Measurements from ENCODE around the gene MAP3K20. TPM values are rescaled to one million over a fixed set of nuclear protein-coding genes. Genes with fewer than 3 reads are reported as not detected.
A peak's percentile ranks its signal among the peaks of the same experiment; 100 is the strongest.

MAP3K20 gene
- total and polyA plus RNA-seq, 2 of the 8 experiments (the other 6 are each of a cell fraction or from before 2014, with no cell fraction given) = 3.1 to 11.1 TPM

DNA sequence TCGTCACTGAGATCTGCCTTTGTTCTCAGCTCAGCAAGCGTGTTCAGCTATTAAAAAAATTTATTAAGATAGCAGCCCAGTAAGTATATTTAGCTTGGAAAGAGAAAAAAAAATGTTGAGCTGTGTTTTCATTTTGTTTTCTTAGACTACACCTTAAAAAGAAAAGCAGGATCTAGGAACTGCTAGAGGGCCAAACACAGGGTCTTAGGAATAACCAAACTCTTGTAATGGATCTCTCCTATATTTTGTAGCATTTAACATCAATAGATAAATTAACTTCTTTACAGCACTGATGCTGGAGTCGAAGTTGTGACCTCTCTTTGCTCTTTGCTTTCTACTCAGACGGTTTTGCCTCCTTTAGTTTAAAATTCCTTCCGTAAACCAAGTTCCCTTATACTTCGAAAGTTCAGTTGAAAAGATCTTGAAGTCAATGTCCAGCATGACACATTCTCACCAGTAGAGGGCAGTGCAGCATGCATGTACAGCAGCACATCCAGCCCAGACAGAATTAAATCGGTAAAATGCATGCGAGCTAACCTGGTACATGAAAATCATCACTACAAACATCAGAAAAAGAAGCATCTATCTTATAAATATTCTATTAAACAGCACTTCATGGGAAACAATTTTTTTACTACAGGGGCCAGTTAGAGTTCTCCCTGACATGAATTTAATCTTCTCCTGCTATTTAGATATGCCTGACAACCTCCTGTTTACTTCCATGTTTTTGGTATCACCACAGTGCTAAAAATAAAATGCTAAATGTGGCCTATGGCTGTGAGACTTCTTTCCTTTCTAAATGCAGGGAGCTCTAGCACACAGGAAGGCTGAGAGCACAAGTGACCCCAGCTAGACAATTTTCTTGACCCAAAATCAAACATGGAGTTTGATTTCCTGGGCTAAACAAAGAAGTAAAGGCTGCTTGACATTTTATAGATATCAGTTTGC lies 48.2 kb upstream of the MAP3K20 start:
- no peaks in the 10 kb centered on the region for H3K79me1 ChIP-seq (ENCODE audit: low read depth, low read length)
- no peak overlapping the region for H2BK15ac ChIP-seq (ENCODE audit: low read length)
- H4K8ac ChIP-seq (ENCODE audit: extremely low read depth, insufficient read depth, low read length) = no peak overlapping the region
- no peak overlapping the region for H2BK5ac ChIP-seq (ENCODE audit: low read depth, low read length)
- H2AFZ ChIP-seq (ENCODE audit: low read length) = no peak overlapping the region
- DNase-seq (ENCODE audit: low read depth in 1 of 2, low spot score in 2 of 2) (peak; percentile 44 to 85), FAIRE-seq (peak; percentile 91)
- no peaks in the 10 kb centered on the region for H4K20me1 ChIP-seq (replicated peaks in 1 of 2; ENCODE audit: control insufficient read depth in 1 of 2, insufficient read depth in 2 of 2, low read length in 2 of 2)
- H3K36me3 ChIP-seq (ENCODE audit: control insufficient read depth in 2 of 4, insufficient read depth in 4 of 4, low read length in 3 of 4) = no peaks in the 10 kb centered on the region
- no peak overlapping the region for H4K91ac ChIP-seq (replicated peaks; ENCODE audit: insufficient read length, low read length)
- WGBS, 2 experiments (ENCODE audit: extremely low coverage in 1 of 2, insufficient coverage in 1 of 2, insufficient read length in 1 of 2, insufficient replicate concordance in 2 of 2, low coverage in 1 of 2, low lambda C conversion rate in 2 of 2, missing lambda C conversion rate in 1 of 2) = 57% methylated on average over 8 of the region's 8 CpGs; no CpG with 5 or more reads in 1 of the 2 experiments
- no peak overlapping the region for H3K4me2 ChIP-seq (ENCODE audit: insufficient read depth in 1 of 2, low read depth in 2 of 2, low read length in 2 of 2)
- H2AK5ac ChIP-seq (ENCODE audit: low read depth, low read length) = no peak overlapping the region
- H3K14ac ChIP-seq (ENCODE audit: insufficient read length) = no peak overlapping the region
- no peak overlapping the region for H3K56ac ChIP-seq (replicated peaks; ENCODE audit: insufficient read length, low read depth, low read length)
- H2BK120ac ChIP-seq (replicated peaks; ENCODE audit: low read depth, low read length) = no peak overlapping the region
- no peak overlapping the region for H3K9ac ChIP-seq (replicated peaks in 1 of 4; ENCODE audit: extremely low read depth in 1 of 4, low read depth in 3 of 4, low read length in 3 of 4)
- peaks cover 0 to 3% (median 0%) of the 10 kb centered on the region in 4 experiments; a peak in 1 of 7 replicates for H3K4me1 ChIP-seq (replicated peaks in 1 of 4; ENCODE audit: control insufficient read depth in 3 of 4, insufficient read depth in 4 of 4, low read length in 3 of 4)
- H3K23me2 ChIP-seq (ENCODE audit: low read depth, low read length) = no peaks in the 10 kb centered on the region
- no peak overlapping the region for H3K4ac ChIP-seq (replicated peaks; ENCODE audit: insufficient read length, low read depth, low read length)
- POLR2A ChIA-PET (ENCODE audit: partially characterized antibody) = no interaction called here
- H3K79me2 ChIP-seq (ENCODE audit: control insufficient read depth in 1 of 2, insufficient read depth in 2 of 2, low read length in 2 of 2) = no peaks in the 10 kb centered on the region
- H3K18ac ChIP-seq (ENCODE audit: extremely low read depth, low read length) = no peak overlapping the region
- H2BK12ac ChIP-seq (ENCODE audit: low read depth, low read length) = no peak overlapping the region
- no peak overlapping the region for H3K4me3 ChIP-seq (ENCODE audit: extremely low read depth in 1 of 4, insufficient read depth in 2 of 4, low read depth in 3 of 4, low read length in 4 of 4)
- CTCF ChIA-PET (ENCODE audit: partially characterized antibody) = interaction anchor here (0.5 to 11.7 kb wide), 53 partner anchors 10 to 1317 kb away, joined by 3 to 227 read pairs (median 3); partner anchors contain the start of gene MAP3K20
- H3K23ac ChIP-seq (ENCODE audit: insufficient read length) = no peak overlapping the region
- no peaks in the 10 kb centered on the region for H3K27me3 ChIP-seq (replicated peaks in 1 of 4; ENCODE audit: control insufficient read depth in 3 of 4, extremely low read depth in 1 of 4, insufficient read depth in 3 of 4, low read length in 3 of 4)
- H2BK20ac ChIP-seq (ENCODE audit: low read length) = no peak overlapping the region
- no peak overlapping the region for H3K27ac ChIP-seq (ENCODE audit: low read depth, low read length)
- no peak overlapping the region for H4K5ac ChIP-seq (ENCODE audit: insufficient read length, low read depth, low read length)
- no peaks in the 10 kb centered on the region for H3K9me3 ChIP-seq (ENCODE audit: insufficient read depth in 2 of 2, low read depth in 1 of 2, low read length in 1 of 2)
- no peak for TF ChIP-seq ASH2L (IDR thresholded peaks at IDR 0.05; ENCODE audit: low read length)
- peak; percentile 99 for TF ChIP-seq TEAD4 (IDR thresholded peaks at IDR 0.05; ENCODE audit: low read depth, low read length)
- peak; percentile 95 to 96 for TF ChIP-seq RAD21 (IDR thresholded peaks at IDR 0.05 in 1 of 2, conservative IDR thresholded peaks at IDR 0.05 in 1 of 2; ENCODE audit: low read depth in 2 of 2, low read length in 2 of 2)
- 0 out of 2 replicates have a peak, but pooled peaks have one; percentile 44 for TF ChIP-seq CREB1 (IDR thresholded peaks at IDR 0.05)
- TF ChIP-seq TCF12 (IDR thresholded peaks at IDR 0.05; ENCODE audit: low read depth, low read length) = no peak
- TF ChIP-seq, protein P1, sequence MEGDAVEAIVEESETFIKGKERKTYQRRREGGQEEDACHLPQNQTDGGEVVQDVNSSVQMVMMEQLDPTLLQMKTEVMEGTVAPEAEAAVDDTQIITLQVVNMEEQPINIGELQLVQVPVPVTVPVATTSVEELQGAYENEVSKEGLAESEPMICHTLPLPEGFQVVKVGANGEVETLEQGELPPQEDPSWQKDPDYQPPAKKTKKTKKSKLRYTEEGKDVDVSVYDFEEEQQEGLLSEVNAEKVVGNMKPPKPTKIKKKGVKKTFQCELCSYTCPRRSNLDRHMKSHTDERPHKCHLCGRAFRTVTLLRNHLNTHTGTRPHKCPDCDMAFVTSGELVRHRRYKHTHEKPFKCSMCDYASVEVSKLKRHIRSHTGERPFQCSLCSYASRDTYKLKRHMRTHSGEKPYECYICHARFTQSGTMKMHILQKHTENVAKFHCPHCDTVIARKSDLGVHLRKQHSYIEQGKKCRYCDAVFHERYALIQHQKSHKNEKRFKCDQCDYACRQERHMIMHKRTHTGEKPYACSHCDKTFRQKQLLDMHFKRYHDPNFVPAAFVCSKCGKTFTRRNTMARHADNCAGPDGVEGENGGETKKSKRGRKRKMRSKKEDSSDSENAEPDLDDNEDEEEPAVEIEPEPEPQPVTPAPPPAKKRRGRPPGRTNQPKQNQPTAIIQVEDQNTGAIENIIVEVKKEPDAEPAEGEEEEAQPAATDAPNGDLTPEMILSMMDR (IDR thresholded peaks at IDR 0.05; ENCODE audit: control extremely low read depth in 1 of 3, insufficient read depth in 1 of 3, low read depth in 1 of 3, low read length in 3 of 3) = peak; percentile 57 to 96 (median 83)

Data from H1 (cell line).